Activated T-helper 1 cell treated with Interleukin-2 at 50 U/mL for 16 hours (primary cell): Measurements from ENCODE around the gene RAB1A.

Source experiments
- DNase-seq: peaks from one replicate; pipeline ENCODE4 v3.0.0-alpha.2; 2020; ENCODE audit warnings: low read depth

RAB1A gene

DNA sequence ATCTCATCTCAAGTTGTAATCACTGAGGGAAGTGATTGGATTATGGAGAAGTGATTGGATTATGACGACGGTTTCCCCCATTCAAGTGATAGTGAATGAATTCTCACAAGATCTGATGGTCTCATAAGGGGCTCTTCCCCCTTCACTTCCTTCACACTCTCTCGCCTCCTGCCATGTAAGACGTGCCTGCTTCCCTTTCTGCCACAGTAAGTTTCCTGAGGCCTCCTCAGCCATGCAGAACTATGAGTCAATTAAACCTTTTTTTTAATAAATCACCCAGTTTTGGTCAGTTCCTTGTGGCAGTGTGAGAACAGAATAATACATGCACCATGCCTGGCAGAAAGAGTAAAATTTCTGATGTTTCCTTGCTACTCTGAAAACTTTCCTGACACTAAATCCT, 37.1 kb downstream of the RAB1A start:
- DNase-seq = no peak

DNA sequence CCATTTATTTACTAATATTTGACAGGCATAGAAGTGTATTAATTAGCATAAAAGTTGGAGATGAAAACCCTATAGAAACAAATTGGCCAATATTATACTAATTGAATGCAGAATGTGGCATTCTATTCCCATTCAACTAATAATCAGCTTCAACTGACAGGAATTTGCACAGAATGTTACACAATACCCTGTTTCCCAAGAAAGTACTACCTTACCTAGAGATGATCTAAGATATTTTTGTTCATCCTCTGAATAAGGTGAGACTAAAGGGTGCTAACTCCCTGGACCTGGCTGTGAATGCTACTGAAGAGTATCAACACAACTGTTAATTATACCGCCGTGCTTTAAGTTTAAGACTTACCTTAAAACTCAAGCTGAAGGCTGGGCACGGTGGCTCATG, 44.8 kb downstream of the RAB1A start:
- DNase-seq = no peak

DNA sequence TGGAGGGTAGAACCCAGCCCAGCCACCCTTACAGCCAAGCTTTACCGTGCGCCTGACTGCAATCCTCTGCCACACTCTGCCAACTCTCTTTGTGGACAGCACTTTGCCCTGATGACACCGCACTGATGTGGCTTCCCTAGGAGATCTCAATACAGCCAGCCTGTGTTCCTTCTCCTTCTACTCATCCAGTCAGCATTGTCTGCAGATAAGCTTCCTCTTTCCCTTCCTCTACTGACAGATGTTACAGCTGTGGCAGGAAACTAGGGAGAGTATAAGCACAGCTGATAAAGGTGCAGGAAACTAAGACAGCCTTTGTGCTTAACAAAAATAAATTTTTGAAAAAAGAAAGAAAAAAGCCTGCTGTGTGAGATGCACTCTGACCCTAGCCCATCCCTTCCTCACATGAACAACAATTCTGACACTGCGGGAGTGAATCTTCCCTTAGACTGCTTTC, 48.6 kb downstream of the RAB1A start:
- DNase-seq = no peak

DNA sequence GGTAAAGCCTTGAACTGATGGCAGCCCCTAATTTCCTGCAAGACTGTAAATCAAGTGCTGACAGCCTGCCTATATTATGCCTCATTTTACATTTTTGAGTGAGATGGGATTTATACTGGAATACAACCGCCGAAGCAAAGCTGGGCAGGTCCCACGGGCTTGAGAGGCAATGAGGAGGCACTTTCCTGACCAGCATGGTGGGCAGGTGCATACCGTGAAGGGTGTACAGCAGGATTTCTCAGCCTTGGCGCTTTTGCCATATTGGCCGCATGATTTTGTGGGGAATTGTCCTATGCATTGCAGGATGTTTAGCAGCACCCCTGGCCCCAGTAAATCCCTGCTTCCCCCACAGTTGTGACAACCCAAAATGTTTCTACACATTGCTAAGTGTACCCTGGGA, 50.9 kb downstream of the RAB1A start:
- DNase-seq = no peak

DNA sequence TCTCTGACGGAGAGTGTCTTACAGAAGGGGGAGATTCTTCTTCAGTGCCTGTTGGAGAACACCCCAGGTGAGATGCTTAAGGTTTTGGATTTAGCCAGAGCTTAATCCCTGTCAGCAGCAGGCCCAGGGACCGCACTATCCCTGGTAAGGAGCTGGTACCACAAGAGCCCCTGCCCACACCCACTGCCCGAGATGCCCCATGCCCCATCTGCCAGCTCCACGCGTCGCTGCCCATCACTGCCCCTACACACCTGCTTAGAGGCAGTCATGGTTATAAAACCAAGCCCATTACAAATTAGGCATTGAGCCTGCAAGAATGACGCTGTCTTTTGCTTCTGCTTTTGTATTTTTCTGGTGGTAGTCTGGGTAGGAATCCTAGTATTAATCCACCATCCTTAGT, 52.0 kb downstream of the RAB1A start:
- no peak for DNase-seq

DNA sequence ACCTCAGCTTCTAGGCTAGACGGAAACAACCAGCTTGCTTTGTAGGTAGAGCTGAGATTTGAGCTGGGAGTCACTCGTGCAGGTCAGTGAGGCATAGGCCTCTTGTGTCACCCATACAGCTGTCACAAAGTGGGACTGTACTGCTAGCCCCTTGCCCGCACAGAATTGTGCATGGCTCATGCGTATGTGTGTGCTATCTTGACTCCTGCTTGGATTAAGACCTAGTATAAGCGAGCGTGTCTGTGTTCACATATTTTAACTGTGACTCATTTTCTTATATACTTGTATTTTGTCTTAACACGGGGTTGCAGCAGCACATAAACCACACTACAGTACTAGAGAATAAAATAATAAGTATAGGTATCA, 53.6 kb downstream of the RAB1A start:
- no peak for DNase-seq

DNA sequence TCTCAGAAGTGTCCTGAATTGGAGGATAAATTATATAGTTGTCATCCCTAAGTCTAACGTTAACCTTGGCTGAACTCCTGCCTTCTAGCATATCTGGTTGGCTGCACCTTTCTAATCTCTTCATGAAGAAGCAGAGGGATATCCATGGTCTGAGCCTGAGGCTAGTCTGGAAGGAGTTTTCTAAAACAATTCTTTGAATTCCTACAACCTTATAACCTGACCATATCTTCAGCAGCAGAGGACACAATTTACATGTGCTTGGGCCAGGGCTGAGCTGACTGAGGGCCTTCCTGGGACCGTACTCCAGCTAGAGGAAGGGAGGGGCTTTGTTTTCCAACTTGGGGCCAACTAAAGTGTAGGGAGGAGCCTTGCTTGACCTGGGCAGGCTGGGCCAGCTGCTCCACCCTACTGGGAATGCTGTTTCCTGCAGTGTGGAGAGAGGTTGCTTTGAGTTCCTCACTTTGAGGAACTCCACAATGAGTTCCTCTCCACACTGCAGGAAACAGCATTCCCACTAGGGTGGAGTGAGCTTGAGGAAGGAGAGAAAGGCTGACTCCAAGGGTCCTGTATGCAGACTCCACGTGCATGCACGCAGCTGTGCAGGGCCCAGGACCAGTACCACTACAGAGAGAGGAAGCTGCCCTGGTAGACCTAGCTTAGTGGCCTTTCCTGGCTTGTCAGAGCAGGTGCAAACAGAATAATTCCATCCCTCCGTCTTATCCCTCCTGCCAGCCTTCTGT, 54.1 kb downstream of the RAB1A start:
- no peak for DNase-seq

DNA sequence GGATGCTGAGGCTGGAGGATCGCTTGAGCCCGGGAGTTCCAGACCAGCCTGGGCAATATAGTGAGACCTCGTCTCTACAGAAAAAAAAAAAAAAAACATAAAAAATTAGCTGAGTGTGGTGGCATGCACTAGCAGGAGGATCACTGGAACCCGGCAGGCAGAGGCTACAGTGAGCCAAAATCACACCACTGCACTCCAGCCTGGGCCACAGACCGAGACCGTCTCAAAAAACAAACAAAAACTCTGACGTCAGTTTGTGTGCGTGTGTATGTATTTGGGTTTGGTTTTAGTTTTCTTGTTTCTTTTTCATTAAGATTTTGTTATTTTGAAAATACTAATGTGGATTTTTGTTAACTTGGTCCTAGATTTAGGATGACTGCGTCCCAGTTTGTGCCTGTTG, 54.7 kb downstream of the RAB1A start:
- DNase-seq = no peak

DNA sequence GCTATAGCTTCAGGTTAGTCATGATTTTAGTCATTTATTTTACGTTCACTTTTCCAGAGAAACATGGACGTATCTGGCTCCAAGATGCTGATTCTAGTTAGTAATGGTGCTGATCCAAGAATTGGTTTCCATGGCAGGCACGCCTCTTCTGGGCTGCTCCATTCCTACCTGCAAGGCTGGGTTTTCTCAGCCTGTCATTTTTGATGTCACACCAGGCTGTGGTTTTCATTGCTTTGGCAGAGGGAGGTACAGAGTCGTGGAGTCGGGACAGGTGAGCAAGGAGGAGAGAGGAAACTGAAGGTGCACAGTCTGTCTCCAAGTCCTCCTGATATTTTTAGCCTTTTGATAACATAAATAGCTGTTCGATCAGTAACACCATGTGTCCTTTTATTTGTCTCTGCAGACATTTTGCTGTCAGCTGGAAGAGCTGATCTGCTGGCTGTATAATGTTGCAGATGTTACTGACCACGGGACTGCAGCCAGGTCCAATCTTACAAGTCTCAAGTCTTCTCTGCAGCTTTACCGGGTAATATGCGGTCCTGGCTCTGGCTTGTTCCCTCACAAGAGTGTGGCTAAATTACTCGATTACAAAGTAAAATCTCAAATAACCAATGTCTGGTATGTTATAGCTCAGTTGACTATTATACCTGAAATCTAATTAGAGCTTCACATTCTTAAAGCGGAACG, 55.9 kb downstream of the RAB1A start:
- DNase-seq = no peak

DNA sequence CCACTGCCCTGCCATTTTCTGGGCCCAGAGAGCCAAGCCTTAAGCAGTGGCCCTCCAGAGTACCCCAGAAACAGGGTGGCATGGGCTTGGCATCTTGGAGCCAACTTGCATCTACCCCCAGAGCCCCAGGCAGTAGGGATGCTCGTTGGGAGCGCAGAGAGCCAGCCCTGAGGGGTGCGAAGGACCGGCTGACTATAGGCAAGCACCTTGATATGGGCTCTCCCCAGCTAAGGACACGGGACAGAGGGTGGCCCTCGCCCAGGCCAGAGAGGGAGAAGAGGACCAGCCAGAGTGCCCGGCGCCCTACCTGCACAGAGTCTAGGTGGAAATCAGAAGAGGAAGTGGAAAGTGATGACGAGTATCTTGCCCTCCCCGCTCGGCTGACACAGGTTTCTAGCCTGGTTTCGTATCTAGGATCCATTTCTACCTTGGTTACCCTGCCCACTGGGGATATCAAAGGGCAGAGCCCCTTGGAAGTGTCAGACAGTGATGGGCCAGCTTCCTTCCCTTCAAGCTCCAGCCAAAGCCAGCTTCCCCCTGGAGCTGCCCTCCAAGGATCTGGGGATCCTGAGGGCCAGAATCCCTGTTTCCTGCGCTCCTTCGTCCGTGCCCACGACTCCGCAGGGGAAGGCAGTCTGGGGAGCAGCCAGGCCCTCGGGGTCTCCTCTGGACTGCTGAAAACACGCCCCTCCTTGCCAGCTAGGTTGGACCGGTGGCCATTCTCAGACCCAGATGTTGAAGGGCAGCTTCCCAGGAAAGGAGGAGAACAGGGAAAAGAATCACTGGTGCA, 57.5 kb downstream of the RAB1A start:
- no peak for DNase-seq

DNA sequence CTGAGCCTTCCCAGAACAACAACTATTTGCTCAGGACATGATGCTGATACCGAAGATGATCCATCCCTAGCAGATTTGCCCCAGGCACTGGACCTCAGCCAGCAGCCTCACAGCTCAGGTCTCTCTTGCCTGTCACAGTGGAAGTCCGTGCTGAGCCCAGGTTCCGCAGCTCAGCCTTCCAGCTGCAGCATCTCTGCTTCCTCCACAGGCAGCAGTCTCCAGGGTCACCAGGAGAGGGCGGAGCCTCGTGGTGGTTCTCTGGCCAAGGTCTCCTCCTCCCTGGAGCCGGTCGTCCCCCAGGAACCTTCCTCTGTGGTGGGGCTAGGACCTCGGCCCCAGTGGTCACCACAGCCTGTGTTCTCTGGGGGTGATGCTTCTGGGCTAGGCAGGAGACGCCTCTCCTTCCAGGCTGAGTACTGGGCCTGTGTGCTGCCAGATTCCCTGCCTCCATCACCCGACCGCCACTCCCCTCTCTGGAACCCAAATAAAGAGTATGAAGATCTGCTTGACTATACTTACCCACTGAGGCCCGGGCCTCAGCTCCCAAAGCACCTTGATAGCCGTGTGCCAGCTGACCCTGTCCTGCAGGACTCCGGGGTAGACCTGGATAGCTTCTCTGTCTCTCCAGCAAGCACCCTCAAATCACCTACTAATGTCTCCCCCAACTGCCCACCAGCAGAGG, 58.3 kb downstream of the RAB1A start:
- DNase-seq = no peak

DNA sequence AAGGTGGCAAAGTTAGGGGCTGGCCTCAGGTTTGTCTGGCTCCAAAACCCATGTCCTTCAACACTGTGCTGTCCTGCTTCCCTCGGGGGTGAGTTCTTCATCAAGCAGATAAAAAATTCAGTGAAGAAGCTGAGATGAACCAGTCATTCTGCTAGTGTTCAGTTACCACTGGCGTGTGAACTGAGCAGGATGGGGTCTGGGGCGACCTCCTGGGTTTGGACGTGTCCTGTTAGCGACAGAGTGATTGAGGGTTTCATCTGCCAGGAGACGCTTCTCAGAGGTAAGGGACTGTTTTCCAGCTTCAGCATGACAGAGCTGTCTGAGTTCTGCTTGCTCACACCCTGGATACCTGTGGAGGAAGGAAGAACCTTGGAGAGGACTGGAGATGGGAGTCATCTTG, 59.0 kb downstream of the RAB1A start:
- no peak for DNase-seq

DNA sequence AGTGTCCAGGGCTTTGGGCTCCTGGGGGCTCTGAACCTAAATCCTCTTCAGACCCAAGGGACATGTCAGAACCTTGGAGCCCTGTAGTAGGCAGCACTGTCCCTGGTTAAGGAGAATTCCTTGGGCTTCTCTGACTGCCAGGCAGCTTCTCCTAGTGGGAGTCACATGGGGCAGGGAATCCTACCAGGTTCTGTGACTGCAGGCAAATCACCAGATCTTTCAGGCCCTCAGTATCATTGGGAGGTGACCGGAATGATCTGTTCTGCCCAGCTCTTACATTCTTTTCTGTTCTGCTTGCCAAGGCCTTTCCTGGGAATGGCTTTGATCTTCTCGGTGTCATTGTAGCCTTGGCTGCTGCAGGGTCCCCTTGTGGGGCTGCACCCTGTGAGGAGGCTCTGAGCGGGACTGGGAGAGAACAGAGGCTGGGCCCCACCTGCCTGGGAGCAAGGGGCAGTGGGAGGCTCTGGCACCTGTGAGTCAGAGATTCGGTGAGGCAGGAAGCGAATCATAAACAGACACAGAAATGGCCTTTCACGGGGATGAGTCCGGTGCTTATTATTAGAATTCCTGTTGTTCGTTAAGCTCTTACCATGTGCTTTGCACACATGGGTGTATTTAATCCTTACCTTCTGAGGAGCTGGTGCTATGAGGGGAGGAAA, 59.6 kb downstream of the RAB1A start:
- DNase-seq = no peak

DNA sequence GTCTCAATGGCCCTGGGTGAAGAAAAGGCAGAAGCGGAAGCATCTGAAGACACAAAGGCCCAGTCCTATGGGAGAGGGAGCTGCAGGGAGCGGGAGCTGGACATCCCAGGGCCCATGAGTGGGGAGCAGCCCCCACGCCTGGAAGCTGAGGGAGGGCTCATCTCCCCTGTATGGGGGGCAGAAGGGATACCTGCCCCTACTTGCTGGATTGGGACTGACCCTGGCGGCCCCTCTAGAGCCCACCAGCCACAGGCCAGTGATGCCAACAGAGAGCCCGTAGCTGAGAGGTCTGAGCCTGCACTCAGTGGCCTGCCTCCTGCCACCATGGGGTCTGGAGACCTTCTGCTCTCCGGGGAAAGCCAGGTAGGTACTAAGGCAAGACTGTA, 60.5 kb downstream of the RAB1A start:
- DNase-seq = no peak

DNA sequence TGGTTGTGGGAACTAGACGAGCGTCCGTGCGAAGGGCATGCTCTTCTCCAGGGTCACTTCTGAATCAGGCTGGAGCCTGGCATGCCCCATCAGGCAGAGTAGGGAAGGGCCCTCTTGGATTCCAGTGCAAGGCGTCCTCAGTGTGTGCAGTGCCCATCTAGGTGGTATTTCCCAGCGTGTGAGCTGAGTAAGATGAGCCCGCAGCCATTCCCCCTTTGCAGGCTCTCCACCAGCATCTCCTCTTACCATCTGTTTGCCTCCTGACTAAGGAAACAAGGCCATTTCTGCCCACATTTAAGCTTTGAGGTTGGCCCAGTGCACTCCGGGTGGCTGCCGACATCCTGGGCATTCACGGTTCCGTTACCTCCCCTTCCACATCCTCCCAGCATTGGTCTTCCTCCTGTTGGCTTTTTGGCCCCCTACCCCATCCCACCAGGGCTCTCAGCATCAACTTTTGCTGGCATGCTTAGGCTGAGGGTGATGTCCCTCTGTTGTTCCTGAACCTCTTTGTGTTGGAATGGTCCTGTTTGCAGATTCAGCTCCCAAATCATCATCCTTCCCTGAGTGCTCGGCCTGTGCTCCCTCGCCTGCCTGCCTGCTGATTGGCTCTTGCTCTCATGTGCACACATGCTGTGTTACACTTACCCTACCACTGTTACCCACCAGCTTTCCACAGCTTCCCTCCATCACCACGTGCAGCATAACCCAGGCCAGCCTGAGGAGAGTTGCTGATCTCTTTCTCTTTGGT, 61.9 kb downstream of the RAB1A start:
- no peak for DNase-seq

DNA sequence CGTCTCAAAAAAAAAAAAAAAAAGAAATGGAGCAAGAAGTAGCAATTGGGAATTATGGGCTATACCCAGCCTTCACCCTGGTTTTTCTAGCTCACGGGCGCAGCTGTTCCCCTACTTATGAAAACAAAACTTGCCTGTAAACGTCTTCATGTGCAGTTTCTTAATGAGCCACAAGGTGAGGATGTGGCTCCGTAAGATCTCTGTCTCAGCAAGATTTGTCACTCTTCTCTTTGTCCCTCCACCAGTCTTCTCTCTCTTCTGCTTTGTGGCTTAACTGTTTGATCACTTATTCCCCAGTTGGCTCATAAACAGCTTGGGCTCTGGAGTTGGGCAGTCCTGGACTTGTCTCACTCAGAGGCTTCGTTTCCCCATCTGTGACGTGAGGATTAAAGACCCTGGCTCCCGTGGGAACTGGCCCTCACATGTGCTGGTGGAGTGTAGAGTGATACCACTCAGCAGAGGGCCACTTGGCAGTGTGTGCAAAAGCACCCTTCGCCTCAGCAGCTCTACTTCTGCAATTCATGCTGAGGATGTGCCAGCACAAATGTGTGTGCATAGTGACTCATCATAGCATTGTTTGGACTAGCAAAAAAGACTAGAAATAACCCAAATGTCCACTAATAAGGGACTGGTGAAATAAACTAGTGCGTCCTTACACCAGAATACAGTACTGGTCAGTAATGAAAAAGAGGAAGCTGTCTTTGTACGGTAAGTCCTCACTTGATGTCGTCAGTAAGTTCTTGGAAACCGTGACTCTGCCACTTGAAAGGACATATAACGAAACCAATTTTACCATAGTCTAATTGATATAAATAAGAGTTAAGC, 65.0 kb downstream of the RAB1A start:
- no peak for DNase-seq

DNA sequence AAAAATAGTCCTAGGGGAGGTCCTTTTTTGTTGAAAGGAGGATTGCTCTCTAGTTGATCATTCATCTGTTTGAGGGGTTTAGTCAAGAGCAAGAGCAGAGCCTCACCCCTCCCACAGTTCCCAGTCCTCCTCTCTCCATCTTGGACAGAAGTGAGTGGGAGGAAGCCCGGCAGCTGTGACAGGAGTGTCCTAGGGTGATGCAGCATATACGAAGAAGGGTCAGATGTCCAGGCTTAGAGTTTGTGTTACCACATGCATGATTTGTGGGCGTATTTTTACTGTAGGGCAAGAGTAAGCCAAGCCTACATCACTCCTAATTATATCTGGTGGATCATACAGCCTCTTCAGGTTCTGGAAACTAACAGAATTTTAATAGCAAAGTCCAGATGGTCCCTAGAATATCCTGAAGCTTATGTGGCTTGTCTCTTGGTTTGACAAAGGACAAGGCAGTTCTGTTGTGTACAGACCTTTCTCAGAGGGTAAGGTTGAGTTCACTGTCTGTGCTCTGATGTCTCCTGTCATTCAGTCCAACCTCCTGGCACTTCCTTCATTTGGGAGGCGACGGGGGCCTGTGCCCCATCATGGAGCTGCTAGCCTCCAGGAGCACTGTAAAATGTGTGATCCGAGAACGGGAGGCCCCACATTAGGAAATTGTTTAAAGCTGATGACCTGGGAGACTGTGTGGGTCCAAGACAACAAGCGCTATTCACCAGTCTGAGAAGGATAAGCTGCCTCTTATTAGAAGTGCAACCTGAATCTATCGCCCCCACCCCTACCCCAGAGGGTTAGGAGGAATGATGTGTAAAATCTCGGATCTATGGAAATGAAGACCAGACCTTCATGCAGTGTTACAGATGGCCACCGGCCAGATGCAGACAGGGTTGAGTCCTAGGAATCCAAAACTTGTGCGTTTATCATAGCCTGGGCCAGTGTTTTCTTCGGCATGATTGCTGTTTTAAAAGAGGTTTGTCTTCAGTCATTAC, 66.8 kb downstream of the RAB1A start:
- no peak for DNase-seq

DNA sequence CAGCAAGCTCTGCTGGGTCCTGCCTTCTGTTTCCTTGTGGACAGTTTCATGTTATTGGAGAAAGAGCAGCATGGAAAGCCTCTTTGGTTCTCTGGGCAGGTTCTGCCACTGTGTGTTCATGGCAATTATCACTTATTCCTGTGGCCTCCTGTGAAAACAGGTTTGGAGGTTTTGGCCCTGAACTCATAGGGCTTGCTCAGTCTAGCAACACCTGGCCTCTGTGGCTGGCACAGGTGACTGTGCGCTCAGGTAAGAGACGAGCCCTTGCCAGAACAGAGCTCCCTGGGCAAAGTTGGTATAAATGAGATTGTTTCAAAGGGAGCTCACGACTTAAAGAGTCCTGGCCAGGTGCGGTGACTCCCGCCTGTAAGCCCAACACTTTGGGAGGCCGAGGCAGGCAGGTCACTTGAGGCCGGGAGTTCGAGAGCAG, 68.0 kb downstream of the RAB1A start:
- DNase-seq = no peak
